Amygdala (tissue), 56 donors: ENCODE measurements around the gene FARP1.
A peak's percentile ranks its signal among the peaks of the same experiment; 100 is the strongest.

Source experiments
- DNase-seq, 56 donors: peaks; one replicate each; lab custom pipeline; 2025; lab: John Stamatoyannopoulos, UW

The FARP1 gene

DNA sequence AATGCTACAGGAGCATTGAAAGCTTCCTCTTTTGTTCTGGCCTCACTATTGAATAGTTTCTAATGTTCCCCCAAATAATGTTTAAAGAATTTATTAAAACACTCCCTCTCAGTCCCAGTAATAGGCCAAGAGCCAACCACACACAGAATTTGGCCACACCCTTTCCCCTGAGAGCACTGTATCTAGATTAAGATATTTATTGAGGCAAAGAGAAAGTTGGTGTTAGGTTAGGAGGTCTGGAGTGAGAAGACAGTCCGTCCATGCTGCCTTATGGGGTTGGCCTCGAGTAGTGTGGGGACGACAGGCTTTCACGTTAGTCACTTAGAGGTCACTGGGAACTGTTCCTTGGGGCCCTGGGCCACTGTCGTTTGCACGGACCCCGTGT, 157.1 kb downstream of the FARP1 start:
- no peak for DNase-seq

DNA sequence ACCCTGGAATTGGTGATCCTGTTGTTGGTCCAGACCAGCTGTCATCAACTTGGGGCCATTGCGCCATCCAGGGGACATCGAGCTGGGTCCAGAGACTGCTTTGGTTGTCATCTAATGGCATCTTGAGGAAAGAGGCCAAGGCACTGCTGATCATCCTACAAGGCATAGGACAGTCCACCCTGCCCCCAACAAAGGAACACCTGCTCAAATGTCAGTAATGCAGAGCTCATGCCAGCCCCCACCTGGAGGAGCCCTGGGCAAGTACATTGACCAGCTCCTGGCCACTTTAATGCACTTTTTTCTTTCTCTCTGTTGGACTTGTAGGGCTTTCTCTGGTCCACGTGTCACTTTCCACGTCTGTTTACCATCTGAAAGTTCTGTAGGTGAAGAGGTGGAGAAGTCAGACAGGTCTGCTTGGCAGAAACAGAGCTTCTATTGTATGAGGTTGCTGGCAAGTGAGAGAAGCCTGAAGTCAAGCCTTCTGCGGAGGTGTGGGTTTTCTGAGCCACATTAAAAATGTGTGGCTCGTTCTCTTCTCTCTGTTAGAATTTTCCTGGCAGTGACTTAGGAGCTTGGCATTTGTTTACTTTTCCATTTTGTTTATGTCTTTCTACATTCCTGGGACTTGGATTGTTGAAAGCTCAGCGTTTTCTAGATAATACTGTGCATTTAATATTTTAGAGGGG, 158.2 kb downstream of the FARP1 start:
- peak in 1 of 56 donors; percentile 31 for DNase-seq

DNA sequence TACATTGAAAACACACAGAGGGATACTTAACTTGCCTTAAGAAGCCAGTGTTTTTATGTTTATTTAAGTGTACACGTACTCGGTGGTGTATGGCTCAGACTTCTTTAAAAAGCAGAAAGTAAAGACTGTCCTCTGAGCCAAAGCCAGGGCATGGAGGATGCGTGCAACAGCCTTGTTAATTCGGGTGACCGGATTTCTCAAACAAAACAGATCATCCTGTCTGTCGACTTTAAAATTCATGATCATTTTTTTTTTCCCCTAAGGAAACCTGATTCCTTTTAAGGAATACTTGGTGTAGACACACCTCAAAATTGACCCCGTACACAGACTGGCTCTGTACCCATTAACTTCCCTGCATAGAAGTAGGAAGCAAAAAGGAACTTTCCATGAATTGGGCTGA, 158.8 kb downstream of the FARP1 start:
- no peak for DNase-seq

DNA sequence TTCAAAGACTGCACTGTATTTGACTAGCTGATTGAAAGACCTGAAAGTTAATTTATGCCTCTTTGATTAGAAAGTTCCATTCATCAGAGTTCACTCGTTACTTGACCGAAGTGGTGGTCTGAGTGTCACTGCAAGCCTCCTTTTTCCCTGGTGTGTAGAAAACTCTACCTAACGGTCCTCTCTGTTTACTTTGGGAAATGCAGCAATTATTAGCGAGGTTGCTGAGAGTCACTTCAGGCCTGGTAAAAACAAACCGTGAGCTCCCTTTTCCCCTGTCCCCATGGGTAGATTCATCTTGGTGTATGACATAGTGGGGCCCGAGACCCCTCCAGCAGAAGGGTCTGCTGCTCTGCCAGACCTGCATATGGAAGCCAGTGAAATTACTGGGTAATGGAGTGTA, 161.0 kb downstream of the FARP1 start:
- no peak for DNase-seq

DNA sequence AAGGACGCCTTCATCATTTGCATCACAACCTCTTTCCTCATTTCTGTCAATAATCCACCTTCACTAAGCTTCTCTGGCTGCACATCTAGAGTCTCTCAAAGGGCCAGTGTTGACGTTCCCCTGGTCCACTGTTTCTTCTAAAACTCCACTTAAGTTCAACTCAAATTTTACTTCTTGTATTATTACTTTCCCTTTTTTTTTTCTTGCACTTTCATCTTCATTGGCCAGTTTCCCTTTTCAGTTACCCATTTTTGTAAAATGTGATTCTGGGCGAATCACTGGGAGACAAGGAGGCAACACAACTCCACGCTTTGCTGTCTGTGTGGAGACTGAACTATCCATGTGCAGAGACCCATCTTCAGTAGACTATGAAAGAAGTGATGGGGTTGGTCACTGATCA, 162.8 kb downstream of the FARP1 start:
- DNase-seq = no peak

DNA sequence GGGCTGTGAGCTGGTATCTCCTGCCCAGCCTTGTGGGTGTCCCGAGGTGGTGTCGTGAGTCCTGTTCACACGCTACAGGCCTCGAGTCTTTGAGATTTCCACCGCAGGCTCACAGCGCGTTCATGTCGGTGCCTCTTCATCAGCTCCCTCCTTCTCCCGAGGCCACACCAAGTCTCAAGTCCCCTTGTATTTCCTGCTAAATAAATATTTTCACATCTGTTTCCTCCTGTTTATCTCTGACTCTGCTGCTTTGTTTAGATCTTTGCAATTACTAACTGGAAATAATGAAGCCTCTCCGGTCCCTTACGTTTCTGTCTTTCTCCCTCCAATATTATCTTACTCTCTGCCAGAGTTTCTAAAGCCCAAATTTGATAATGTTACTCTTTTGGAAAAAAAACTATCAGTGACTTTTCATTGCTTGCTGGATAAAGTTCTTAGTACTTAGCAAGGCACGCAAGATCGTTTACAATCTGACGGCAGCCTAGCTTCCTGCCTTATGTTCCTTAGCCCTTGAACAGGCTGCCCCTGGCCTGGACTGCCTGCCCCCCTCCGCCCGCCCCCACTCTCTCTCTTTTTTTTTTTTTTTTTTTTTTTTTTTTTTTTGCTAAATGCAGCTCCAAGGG, 164.7 kb downstream of the FARP1 start:
- no peak for DNase-seq

DNA sequence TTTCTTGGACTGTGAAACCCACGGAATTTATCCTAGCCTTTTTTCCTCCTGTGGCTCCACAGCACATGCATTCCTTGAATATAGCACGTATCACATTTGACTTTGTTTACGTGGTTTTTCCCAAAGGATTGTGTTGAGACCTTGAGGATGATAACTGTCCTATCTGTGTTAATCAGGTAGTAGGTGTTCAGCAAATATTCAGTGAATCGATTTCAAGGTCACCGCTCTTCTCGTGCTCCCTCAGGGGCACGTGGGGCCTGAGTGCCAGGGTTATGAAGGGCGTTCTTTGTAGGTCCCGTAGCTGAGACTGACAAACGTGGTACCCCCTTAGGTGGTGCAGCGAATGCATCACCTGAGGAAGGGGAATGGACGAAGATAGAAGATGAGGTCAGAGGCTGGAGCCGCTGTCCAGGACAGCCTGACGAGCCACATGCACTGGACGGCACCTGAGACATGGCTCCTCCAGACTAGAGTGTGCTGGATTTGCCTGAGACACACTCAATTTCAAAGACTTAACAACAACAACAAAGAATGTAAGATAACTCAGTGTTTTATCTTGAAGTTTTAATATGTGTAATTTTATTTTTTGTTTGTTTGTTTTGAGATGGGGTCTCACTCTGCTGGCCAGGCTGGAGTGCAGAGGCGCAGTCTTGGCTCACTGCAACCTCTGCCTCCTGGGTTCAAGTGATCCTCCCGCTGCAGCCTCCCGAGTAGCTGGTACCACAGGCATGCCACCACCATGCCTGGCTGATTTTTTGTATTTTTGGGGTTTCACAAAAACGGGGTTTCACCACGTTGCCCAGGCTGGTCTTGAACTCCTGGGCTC, 165.4 kb downstream of the FARP1 start:
- no peak for DNase-seq

DNA sequence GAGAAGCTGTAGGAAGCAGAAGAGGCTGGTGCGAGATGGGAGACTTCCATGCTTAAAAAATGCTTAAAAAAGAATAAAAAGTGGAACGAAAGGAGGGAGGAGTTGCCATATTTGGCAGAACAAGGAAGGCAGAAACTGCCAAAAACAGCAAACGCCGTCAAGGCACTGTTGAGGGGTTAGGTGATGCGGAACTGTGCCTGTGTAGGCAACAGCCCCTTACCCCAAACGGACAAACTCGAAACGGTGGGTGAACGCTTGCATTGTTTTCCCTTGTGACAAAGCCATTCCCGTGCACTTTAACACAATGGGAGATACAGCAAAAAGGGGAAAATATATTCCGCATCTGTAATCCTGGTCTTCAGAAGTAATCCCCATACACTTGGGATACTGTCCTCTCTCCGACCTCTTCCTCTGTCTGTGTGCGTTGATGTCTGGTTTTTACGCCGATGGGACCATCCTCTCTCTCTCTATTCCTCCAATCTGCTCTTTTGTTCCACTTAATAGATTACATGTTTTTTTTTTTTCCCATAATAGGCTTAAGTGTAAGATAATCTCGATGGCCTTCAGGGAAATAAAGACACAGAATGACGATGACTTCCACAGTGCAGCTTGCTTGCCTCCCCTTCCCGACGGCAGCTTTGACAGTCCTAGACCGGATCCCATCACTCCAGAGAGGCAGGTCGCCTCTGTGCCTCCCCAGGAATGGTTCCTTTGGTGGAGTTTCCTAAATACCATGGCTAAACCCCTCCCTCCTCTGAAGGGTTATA, 166.9 kb downstream of the FARP1 start:
- no peak for DNase-seq

DNA sequence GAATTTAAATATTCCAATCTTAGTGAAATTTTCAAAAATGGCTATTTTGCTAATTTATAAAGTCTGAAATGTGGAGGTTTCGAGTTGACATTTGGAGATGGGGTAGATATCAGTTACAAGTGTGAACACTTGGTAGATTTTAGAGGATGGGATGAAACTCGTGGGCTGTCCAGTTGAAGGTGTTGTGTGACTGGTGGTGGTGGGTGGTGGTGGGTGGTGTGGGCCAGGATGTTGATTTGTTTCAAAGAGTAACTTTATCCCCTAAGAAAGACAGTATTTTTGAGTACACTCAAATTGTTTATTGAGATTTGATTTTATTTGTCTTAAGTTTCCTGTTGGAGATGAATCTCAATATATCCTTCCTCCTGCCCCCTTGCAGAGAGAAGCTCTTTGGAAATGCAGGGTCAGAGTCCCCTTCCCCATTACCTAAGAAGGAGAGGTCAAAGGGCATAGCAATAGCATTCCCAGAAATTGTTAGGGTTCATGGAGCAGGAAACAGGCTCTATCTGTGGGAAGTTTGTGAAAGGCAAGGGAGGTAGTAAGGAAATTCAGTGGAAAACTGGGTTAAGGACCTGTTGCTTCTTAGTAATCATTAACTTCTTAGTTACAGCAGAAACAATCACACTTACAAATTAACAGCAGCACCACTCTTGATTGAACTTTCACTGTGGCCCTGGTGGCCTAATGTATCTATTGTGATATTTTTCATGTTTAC, 167.7 kb downstream of the FARP1 start:
- DNase-seq = no peak

DNA sequence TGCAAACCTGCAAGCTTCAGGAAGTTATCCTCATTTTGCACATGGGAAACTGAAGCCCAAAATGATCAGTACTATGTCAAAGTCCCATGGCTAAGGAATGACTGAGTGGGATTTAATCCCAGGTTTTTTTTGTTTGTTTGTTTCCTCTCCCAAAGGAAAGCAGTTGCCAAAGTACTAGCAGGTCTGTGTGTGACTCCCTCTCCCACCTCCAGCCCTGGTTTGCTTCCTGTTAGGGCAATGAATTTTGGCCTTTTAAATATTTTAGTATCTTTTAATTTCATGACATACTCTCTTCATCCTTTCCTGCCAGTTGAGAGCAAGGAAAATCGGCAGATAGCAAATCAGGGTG, 168.3 kb downstream of the FARP1 start:
- no peak for DNase-seq

DNA sequence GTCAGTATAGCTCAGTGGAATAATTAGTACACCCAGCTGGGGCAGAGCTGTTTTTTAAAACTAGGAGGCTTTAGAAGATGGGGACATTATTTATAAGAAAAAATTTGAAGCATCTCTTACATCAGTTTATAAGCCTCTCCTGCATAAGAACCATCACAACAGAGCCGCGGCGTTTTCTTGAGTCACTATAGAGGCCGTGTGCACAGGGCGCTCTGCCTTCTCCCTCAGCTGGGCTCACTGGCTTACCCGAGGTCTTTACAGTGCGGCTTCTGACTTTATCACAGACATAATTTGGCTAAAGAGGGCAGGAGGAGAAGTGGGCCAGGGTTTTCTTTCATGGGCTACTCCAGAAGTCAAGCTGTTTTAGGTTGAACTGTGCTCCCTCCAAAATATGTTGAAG, 169.7 kb downstream of the FARP1 start:
- no peak for DNase-seq

DNA sequence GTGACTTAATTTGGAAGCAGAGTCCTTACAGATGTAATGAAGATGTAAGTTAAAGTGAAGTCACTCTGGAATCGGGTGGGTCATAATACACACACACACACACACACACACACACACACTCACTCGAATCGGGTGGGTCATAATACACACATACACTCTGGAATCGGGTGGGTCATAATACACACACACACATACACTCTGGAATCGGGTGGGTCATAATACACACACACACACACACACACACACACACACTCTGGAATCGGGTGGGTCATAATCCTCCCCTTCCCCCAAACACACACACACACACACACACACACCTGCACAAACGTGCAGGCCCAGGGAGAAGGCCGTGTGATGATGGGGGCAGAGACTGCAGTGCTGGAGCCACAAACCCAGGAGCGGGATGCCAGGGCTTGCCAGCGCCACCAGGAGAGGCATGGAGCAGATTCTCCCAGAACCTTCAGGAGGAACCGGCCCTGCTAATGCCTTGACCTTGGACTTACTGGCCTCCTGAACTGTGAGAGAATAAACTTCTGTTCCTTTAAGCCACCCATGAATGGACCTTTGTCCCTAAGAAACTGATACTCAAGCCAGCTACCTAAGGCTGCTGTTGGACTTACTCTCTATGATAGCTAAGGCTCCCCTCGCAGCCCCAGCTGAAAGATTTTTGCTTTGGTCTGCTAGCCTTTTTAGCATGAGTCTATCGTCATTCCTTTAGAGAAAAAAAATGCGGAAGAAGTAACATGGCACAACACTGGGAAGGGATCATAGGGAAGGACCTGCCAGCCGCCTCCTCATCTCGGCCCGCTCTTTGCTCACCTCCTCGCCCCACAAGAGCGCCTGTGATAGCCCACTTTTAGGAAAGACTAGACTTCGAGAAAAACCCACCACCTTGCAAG, 170.4 kb downstream of the FARP1 start:
- no peak for DNase-seq

DNA sequence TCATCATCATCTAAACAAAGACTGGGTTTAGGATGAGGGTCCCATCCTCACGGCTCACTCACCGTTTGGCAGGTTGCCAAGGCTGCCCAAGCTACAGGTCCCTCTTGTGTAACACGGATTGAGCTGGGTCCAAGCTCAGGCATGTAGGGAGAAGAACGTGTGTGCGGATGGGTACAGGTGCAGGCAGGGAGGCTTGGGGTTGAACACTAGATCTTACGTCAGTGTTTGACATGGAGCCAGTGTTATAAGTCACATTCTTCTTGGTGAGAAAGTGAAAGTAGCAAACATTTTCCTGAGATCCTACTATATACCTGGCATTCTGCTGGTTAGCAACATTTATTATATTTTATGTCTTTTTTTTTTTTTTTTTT, 171.0 kb downstream of the FARP1 start:
- peak in 2 of 56 donors; percentile 4 to 12 for DNase-seq

DNA sequence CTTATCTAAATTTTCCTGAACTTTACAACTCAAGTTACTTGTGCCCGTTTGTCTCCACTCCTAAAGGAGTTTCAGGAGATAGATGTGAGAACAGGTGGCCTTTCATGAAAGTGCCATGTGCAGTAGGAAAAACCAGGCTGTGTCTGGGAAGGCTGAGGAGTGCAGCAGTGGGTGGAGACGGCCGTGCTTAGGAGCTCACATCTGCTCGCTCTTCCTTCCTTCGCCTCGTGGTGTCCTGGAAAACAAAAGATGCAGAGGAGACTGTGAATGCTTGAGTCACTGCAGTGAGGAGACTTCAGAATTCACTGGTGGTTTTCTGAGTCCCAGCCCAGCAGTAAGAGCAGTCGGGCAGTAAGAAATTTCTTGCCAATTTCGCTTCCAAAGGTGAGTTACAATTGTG, 172.6 kb downstream of the FARP1 start:
- peak in 10 of 56 donors; percentile 4 to 52 (median 27) for DNase-seq

DNA sequence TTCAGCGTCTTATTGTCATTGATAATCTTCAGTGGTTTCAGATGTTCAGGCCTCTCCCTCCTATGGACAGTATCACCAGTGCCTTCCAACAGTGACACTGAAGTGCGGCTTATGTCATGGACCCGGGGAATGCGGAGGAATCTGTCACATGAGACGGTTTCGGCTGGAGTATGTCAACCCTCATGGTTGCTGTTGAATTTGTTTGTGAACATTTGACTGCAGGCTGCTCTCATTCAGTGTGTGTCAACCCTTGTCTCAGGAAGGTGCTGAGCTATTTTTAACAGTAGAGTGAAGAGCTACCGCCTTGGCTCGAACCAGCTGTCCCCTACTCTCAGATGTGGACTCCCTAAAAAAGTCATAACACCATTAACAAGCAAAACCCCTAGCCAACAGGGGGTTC, 173.0 kb downstream of the FARP1 start:
- DNase-seq = no peak

DNA sequence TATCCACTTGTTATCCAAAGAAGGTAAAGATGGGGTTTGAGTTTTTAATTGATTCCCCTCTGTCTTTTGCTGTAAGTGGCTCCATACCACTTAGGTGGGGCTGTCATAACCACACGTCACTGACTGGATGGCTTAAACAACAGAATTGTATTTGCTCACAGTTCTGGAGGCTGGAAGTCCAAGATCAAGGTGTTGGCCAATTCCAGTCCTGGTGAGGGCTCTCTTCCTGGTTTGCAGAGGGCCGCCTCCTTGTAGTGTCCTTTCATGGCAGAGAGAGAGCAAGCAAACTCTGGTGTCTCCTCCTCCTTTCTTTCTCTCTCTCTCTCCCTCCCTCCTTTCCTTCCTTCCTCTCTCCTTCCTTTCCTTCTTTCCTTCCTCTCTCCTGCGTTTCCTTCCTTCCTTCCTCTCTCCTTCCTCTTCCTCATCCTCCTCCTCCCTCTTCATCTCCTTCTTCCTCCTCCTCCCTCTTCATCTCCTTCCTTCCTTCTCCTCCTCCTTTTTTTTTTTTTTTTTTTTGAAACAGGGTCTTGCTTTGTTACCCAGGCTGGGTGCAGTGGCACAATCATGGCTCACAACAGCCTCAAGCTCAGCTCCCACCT, 174.8 kb downstream of the FARP1 start:
- no peak for DNase-seq

DNA sequence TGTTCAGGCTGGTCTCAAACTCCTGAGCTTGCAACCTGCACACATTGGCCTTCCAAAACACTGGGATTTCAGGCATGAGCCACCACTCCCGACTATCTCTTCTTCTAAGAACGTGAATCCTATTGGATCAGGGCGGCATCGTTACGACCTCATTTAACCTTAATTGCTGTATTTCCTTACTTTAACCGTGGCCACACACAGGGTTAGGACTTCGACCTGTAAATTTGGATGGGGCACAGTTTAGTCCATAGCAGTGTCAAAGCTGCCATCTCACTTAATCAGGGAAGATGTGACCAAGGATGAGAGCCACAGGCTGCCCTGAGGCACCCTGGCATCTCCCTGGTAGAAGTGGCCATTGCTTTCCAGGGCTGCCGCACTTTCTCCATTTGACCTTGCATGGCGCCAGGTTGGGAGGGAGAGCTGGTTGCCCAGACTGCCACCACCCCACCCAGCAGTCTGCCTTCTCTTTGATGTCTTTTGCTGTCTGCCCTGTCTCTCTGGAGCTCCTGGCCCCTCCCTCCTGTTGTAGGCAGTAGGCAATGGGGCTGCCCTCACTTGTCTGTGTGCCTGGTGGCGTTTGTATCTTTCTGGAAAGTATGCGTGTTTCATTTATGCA, 175.5 kb downstream of the FARP1 start:
- no peak for DNase-seq

DNA sequence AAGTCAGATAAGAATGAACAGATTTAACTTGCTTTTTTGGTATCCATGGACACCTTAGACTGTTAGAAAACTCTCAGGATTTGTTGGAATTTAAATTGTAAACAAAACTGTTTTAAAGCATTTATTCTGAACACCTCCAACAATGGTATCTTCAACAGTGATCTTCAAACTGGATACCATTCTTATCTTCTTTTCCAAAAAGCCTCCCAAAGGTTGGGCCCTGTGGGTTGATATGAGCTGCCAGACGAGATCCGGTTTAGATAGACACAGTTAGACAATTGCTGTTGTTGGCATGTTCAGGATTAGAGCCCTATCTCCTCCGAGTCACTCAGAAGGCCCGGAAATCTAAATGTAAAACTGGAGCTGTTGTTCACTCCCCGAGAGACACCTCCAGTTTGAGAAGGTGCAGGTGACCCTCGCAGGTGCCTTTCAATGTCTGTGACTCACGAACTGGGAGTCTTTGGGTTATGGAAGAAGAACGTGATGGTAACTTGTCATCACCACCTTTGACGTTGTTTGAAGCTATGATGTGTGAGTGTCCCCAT, 177.7 kb downstream of the FARP1 start:
- no peak for DNase-seq
